HepG2 (cell line): ENCODE measurements around the gene NRN1L. TPM values are rescaled to one million over a fixed set of nuclear protein-coding genes. Genes with fewer than 3 reads are reported as not detected.

Experiments used
- AFF4 ChIP-seq: sonication (generic); formaldehyde crosslinking; IDR thresholded peaks from 2 replicates; pipeline ENCODE4 v1.4.0; 2020; ENCODE audit warnings: missing genetic modification reagents
- CBX2 ChIP-seq, 2 experiments: fragments of 200-600 bp in 1 of 2; sonication (generic); formaldehyde crosslinking in 1 of 2; IDR thresholded peaks; 2 replicates each; pipeline versions ENCODE4 v1.7.0 to v1.8.1; 2018 to 2022; ENCODE audit warnings: low read depth in 2 of 2, low read length in 1 of 2, mild to moderate bottlenecking in 1 of 2, missing genetic modification reagents in 1 of 2
- CREBL2 ChIP-seq: sonication (generic); formaldehyde crosslinking; IDR thresholded peaks from 2 replicates; pipeline ENCODE4 v1.8.1; 2023; ENCODE audit warnings: missing genetic modification reagents, mild to moderate bottlenecking, borderline replicate concordance
- LCORL ChIP-seq, 2 experiments: fragments of 450-650 bp in 1 of 2; sonication (generic) in 1 of 2; formaldehyde crosslinking in 1 of 2; IDR thresholded peaks; 2 replicates each; pipeline versions ENCODE4 v1.5.0 to v1.6.1; 2017 to 2020; ENCODE audit warnings: antibody characterized with exemption in 1 of 2, missing genetic modification reagents in 1 of 2
- LRRFIP1 ChIP-seq: sonication (generic); formaldehyde crosslinking; conservative IDR thresholded peaks from 2 replicates; pipeline ENCODE4 v1.4.0; 2020; ENCODE audit warnings: missing genetic modification reagents
- MIER3 ChIP-seq: IDR thresholded peaks from 2 replicates; pipeline ENCODE4 v1.6.1; 2016; ENCODE audit warnings: missing compliant biosample characterization, borderline replicate concordance
- REPIN1 ChIP-seq: sonication (generic); formaldehyde crosslinking; IDR thresholded peaks from 2 replicates; pipeline ENCODE4 v1.8.0; 2022; ENCODE audit warnings: missing genetic modification reagents, low read depth, mild to moderate bottlenecking, borderline replicate concordance
- SNAI1 ChIP-seq: sonication (generic); formaldehyde crosslinking; IDR thresholded peaks from 2 replicates; pipeline ENCODE4 v1.5.0; 2020; ENCODE audit warnings: mild to moderate bottlenecking, missing genetic modification reagents, borderline replicate concordance
- THAP8 ChIP-seq: sonication (generic); formaldehyde crosslinking; IDR thresholded peaks from 2 replicates; pipeline ENCODE4 v1.5.1; 2020; ENCODE audit warnings: missing genetic modification reagents, mild to moderate bottlenecking, borderline replicate concordance
- ZNF431 ChIP-seq: sonication (generic); formaldehyde crosslinking; IDR thresholded peaks from 2 replicates; pipeline ENCODE4 v1.9.0; 2022; ENCODE audit warnings: missing genetic modification reagents, low read depth, mild to moderate bottlenecking, borderline replicate concordance
- ZNF569 ChIP-seq: sonication (generic); formaldehyde crosslinking; IDR thresholded peaks from 2 replicates; pipeline ENCODE4 v1.5.0; 2020; ENCODE audit warnings: mild to moderate bottlenecking, missing genetic modification reagents, moderate library complexity, borderline replicate concordance
- ZSCAN31 ChIP-seq: sonication (generic); formaldehyde crosslinking; IDR thresholded peaks from 2 replicates; pipeline ENCODE4 v1.5.0; 2020; ENCODE audit warnings: low read depth, mild to moderate bottlenecking, missing genetic modification reagents
- polyA plus RNA-seq, 8 experiments: library from polyadenylated mRNA; depleted of rRNA in 3 of 8; stranded (reverse) in 7 of 8; unstranded in 1 of 8; fragments of >200 nt; fragmentation: Illumina TruSeq in 4 of 8; extraction: Trizol in 4 of 8; gene quantifications; 2 replicates each; pipeline versions ENCODE4 v1.2.1 to v1.2.3, GENCODE V29; 2011 to 2016; ENCODE audit warnings: low read depth in 4 of 8, missing spikeins in 1 of 8, mixed read lengths in 1 of 8; ENCODE audit not compliant: insufficient read depth in 1 of 8
- total RNA-seq, 5 experiments: library from RNA; depleted of rRNA; stranded (reverse); fragments of >200 nt; fragmentation: Illumina TruSeq; extraction: Trizol; gene quantifications; 2 replicates each; pipeline ENCODE4 v1.2.3, GENCODE V29; 2016; ENCODE audit warnings: low read depth in 1 of 5
- TF ChIP-seq, protein P1 (sequence below), 2 experiments: sonication (generic) in 1 of 2; formaldehyde crosslinking in 1 of 2; IDR thresholded peaks; 2 replicates each; pipeline versions ENCODE4 v1.4.0 to v1.6.1; 2016 to 2020; ENCODE audit warnings: borderline replicate concordance in 1 of 2, low read depth in 1 of 2, mild to moderate bottlenecking in 1 of 2, missing genetic modification reagents in 1 of 2
- TF ChIP-seq, protein P2 (sequence below): sonication (generic); formaldehyde crosslinking; IDR thresholded peaks from 2 replicates; pipeline ENCODE4 v1.4.0; 2020; ENCODE audit warnings: missing genetic modification reagents

NRN1L gene
- total and polyA plus RNA-seq, 2 of the 13 experiments (the other 11 are each of a cell fraction or from before 2014, with no cell fraction given): 0.53 to 1.2 TPM

GRCh38 chr16:67841816-67842508 is 42.7 kb upstream of the NRN1L start, which contains the start of gene THAP11 (continued):
- TF ChIP-seq, protein P1, sequence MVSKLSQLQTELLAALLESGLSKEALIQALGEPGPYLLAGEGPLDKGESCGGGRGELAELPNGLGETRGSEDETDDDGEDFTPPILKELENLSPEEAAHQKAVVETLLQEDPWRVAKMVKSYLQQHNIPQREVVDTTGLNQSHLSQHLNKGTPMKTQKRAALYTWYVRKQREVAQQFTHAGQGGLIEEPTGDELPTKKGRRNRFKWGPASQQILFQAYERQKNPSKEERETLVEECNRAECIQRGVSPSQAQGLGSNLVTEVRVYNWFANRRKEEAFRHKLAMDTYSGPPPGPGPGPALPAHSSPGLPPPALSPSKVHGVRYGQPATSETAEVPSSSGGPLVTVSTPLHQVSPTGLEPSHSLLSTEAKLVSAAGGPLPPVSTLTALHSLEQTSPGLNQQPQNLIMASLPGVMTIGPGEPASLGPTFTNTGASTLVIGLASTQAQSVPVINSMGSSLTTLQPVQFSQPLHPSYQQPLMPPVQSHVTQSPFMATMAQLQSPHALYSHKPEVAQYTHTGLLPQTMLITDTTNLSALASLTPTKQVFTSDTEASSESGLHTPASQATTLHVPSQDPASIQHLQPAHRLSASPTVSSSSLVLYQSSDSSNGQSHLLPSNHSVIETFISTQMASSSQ (IDR thresholded peaks at IDR 0.05; ENCODE audit: low read depth): no peak
- TF ChIP-seq, protein P1 (CRISPR knock-in tag; IDR thresholded peaks at IDR 0.05; ENCODE audit: borderline replicate concordance): no peak
- no peak for TF ChIP-seq CREBL2 (CRISPR knock-in tag)
- TF ChIP-seq ZNF569 (CRISPR knock-in tag): no peak
- no peak for TF ChIP-seq LCORL (IDR thresholded peaks at IDR 0.05)
- peak; percentile 70 for TF ChIP-seq LCORL (CRISPR knock-in tag; IDR thresholded peaks at IDR 0.05)
- TF ChIP-seq LRRFIP1 (CRISPR knock-in tag): no peak
- no peak for TF ChIP-seq SNAI1 (CRISPR knock-in tag)
- peak; percentile 84 for TF ChIP-seq MIER3 (CRISPR knock-in tag)
- 0 out of 2 replicates have a peak, but pooled peaks have one; percentile 38 for TF ChIP-seq ZNF431 (CRISPR knock-in tag)
- TF ChIP-seq ZSCAN31 (CRISPR knock-in tag): peak; percentile 71; the same call in 1 of the 2 replicates
- TF ChIP-seq, protein P2, sequence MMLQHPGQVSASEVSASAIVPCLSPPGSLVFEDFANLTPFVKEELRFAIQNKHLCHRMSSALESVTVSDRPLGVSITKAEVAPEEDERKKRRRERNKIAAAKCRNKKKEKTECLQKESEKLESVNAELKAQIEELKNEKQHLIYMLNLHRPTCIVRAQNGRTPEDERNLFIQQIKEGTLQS: no peak; the same call in none of the 2 replicates
- TF ChIP-seq AFF4 (CRISPR knock-in tag): no peak
- TF ChIP-seq REPIN1 (CRISPR knock-in tag): peak; percentile 83; the same call in 1 of the 2 replicates
- no peak for TF ChIP-seq THAP8
- TF ChIP-seq CBX2 (IDR thresholded peaks at IDR 0.05; ENCODE audit: low read depth, low read length): no peak
- TF ChIP-seq CBX2 (CRISPR knock-in tag; IDR thresholded peaks at IDR 0.05; ENCODE audit: low read depth): 0 out of 2 replicates have a peak, but pooled peaks have one; percentile 53
